HG03103 (cell line): Measurements from ENCODE around the gene STARD10.

Source experiments
- ATAC-seq: cut with Tn5 transposase; IDR thresholded peaks from one replicate; pipeline ENCODE4 v1.9.1; 2021; ENCODE audit warnings: low read depth; ENCODE audit not compliant: unreplicated experiment

STARD10 gene

DNA sequence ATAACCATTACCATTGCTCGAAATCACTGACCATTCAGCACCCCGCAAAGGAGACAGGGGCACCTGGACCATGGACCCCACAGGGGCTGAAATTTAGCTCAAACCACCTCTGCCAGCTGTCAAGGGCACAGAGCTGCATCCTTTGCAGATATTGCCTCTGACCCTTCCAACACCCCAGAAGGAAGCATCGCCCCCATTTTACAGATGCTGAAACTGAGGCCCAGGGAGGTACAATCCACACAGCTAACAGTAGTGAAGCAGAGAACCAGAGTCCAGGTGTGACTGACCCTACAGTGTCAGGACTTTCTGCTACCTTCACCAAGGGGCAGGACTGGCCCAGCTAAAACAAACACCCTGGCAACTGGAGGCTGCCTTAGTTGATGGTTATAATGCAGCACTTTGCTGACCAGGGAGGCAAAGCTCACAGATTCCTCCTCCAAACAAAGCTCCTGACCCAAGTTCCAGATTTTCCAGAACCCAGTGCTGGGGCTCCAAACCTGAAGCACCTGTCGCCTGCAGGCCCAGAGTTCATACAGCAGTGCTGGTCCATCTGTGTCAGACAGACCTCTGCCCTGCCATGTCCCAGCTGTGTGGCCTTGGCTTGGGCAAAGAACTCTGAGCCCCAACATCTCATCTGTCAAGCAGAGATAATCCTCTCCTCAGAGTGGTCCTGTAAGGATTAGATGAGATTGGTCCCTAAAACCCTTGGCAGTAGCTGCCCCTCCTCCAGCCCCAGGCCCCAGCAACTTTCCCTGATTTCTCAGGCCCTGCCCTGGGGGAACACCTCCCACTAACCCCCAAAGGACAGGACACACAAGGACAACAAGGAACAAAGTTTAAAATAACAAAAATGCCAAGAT is 26.4 kb downstream of the STARD10 start:
- no peak for ATAC-seq

DNA sequence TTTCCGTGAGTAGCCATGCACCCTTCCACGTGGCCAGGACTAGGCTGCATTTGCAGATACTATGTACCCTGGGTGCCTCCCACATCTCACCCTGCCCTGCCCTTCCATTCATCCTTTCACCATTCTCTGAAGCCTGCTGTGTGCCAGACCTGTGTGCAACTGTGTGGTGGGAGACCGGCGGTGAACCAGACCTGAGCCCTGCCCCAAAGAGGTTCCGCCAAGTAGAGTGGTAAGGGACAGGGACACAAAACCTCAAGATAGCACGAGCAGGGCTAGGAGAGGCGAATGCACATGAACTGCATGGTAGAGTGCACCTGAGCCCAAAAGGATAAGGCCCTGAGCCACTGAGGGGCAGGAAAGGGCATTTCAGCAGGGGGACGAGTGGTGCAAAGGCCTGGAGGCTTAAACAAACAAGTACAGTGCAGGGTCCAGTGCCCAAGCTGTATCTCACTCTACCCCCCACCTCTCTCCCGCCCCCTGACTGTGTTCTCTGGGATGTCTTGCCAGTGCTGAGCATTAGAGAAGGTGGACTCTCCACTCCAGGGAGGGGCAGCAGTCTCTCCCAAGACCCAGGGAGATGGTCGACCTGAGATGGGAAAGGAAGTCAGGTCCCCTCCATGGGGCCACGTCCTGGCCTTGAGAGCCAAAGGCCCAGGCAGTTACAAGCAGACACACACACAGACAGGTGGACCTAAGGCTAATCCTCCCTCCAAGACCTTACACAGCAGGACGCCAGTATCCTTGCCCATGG is 27.5 kb downstream of the STARD10 start:
- ATAC-seq: no peak

DNA sequence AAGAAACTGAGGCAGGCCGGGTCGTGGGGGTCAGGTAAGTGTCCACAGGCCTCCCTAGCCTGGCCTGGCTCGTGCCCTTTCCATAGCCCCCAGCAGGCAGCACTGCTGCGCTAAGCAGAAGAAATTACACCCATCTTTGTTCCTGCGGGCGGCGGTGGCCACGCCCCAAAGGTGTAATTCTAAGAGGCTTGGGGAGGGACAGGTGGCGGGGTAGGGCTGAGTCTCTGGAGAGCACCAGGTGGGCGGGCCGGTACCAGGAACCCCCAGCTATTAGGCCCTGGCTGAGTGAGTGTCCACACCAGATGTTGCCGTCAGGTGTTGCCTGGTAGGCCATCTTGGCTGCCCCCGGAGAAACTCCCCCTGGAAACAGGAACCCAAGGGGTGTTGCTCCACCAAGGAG is 29.3 kb downstream of the STARD10 start:
- ATAC-seq: no peak

DNA sequence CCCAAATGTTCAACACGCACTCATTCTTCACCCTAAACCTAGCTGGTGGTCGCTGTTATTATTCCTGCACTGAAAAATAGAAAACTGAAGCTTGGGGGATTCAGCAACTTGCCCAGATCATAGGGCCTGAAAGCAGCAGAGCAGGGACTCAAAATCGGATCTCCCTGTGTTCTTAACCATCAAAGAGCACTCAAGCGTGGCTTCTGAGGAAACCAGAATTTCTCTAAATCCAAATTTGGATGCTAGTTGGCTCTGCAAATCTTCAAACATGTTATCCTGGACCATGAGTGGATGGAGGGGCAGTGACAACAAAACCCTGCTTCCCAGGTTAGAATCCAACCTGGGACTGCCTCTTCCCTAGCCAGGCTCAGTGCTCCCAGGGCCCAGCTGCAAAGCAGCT is 30.0 kb downstream of the STARD10 start:
- no peak for ATAC-seq

DNA sequence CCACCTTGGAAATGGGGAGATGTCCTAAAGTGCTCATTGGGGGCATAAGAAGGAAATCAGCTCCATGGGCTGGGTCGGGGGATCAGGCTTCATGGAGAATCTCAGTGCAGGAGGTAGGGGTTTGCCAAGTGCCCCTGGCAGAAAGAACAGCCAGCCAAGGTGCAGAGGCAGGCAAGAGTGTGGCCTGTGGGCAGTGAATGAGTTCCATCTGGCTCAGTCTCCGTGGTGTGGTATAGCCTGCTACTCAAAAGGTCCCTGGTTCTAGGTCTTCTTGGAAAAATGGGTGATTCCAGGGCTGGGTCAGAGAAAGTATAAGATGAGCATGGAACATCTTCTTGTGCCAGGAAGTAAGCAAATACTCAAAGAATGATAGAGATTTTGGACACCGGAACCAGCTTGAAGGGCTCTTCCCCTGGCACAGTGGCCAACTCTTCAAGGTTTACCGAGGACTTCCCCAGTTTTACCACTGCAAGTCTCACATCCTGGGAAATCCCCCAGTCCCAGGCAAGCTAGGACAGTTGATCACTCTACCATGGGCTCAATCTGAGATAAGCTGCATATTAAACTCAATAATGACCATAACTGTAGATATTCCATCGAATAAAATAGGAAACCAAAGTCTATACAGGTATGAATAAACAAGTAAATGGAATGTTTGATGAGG is 31.1 kb downstream of the STARD10 start:
- no peak for ATAC-seq

DNA sequence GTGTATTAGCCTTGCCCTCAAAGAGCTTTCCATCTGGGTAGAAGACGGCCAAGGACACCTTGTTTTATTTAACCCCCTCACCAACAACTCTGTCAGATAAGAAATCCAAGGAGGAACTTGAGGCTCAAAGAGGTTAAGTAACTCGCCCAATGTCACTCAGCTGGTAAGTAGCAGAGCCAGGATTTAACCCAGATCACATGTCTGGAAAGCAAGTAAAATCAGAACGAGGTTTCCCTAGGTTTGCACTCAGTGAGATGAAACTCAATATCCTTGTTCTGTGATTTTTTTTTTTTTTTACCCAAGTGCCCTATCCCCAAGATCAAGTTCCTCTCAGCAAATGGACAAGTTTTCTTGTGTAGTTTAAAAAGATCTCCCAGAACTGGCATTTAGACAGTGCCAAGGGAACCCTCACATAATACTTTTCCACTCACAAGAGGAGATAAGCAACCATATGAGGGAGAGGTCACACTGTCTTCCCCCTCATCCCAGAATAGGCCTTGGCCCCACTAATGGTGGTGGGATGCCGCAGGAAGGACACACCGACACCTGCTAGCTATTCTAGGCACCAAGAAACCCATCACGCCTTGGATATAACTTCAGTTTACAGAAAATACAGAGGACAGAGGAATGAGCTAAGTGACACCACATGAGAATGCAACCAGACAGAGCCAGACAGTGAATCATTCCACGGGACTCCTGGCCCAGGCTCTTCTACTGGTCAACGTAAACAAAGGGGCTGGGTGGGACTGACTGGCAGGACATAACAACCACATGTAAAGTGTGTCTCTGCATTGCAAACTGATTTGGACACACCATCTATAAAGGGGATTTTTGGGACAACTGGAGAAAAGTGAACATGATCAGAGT is 33.1 kb downstream of the STARD10 start:
- no peak for ATAC-seq

DNA sequence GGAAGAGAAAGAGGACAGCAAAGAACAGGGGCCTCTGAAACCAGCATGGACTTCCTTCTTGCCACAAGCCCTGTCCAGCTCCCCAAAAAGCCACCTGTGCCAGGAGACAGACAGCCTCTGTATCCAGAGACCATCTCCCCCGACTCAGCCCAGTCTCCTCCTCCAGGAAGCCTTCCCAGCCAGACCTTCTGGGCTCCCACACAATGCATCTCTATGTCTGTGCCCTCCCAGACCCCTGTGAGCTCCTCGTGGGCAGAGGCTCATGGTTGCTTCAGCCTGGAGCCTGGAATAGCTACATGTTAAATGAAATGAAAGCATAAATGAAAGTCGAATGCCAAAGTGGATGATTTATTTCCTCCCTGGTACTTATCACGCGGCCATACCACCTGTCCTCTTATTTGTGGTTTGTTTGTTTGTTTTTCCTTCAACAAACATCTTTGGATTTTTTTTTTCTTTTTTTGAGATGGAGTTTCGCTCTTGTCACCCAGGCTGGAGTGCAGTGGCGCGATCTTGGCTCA is 34.3 kb downstream of the STARD10 start:
- ATAC-seq: no peak

DNA sequence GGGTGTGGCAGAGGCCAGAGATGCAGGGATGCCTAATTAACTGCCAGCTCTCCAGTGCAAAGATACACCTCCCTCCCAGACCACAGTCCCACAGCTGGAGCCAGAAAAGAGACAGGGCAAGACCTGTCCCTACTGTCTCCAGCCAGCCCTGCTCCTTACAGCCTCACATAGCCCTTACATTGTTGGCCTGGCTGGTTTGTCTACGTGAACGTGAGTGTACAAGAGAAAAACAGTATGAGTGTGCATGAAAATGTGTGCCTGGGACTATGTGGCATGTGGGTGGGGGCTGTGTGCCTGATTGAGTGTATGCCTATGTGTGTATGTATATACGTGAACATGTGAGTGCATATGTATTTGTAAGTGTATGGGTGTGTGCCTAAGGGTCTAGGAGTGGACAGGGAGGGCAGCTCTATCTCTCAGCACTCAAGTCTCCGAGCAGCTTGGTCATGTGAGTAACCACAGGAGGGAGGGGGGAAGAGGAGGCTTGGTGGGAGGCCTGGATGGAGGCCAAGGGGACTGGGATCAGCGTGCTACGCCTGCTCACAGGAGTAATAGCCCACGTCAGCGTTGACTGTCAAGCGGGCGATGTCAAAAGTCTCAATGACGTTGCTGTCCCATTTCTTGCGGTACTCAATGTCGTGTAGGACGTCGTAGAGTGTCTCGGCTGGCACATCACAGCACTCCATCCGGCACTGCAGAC is 35.0 kb downstream of the STARD10 start:
- no peak for ATAC-seq

DNA sequence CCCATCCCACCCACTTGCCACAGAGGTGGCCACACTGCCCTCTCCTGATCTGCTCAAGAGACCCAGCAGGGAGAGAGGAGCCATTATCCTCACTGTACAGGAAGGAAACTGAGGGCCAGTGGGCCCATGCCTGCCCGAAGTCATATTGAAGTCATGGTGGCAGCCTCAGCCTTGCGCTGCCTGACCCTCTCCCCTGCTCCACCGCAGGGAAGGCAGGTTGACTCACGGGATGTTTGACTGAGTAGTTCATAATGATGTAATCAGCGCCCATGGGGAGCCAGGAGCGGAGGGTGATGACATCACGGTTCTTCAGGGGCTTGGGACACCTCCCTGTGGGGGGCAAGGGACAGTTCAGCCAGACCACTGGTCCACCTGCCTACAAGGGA is 35.5 kb downstream of the STARD10 start:
- no peak for ATAC-seq

DNA sequence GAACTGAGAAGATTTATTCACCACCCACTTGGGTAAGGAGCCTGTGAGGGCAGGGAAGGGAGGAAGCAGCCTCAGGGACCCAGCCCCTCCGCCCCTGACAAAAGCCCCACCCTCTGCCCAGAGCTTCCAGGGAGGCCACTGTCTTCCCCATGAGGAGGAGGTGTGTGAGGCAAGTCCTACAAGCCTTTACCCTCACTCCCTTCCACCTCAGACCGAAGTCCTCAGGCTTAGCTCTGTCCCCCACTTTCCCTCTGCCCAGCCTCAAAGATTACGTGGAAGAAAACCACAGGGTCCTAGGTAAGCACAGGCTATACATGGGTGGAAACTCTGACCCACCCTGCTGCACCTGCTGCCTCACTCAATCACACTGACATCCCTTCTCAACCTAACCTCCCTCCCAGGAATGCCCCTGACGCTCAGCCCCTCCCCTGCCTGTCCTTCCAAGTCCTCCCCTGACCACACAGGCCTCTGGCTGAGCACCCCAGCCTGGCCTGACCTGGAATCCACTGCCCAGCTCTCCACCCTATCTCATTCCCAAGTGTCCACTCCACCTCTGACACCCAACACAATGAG is 38.0 kb downstream of the STARD10 start:
- ATAC-seq: no peak

DNA sequence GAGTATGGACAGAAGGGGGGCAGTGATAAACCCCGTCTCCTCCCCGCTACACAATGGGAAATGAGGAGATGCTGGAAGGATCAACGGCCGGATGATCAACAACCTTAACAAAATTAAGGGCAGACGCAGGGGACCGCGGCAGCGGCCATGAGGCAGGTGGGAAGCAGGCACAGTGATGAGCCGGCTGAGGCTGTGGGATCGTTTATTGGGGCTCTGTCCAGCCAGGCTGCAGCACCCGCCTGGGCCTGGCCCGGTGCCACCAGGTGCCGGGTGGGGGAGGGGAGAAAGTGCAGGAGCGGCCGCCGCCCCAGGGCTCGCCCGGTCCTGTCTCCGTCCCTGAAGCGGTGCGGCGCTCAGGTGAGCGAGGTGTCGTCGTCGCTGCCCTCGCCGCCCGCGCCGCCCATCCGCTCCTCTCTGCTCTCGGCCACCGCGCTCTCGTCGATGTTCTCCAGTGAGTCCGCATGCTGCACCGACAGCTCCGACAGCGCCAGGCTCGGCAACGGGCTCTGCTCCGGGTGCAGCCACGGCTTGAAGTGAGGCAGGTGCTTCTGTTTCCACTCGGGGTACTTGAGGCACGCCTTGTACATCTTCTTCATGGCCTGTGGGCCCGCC is 39.2 kb downstream of the STARD10 start:
- ATAC-seq: no peak

DNA sequence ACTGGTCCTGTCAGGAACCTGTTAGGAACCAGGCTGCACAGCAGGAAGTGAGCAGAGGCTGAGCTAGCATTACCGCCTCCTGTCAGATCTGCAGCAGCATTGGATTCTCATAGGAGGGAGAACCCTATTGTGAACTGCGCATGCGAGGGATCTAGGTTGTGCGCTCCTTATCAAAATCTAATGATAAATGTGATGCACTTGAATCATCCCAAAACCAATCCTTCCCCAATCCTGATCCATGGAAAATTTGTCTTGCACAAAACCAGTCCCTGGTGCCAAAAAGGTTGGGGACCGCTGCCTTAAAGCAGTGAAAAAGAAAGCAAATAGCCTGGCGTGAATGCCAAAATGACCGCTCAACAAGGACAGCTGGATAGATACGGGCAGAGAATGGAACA is 39.7 kb downstream of the STARD10 start:
- ATAC-seq: no peak

DNA sequence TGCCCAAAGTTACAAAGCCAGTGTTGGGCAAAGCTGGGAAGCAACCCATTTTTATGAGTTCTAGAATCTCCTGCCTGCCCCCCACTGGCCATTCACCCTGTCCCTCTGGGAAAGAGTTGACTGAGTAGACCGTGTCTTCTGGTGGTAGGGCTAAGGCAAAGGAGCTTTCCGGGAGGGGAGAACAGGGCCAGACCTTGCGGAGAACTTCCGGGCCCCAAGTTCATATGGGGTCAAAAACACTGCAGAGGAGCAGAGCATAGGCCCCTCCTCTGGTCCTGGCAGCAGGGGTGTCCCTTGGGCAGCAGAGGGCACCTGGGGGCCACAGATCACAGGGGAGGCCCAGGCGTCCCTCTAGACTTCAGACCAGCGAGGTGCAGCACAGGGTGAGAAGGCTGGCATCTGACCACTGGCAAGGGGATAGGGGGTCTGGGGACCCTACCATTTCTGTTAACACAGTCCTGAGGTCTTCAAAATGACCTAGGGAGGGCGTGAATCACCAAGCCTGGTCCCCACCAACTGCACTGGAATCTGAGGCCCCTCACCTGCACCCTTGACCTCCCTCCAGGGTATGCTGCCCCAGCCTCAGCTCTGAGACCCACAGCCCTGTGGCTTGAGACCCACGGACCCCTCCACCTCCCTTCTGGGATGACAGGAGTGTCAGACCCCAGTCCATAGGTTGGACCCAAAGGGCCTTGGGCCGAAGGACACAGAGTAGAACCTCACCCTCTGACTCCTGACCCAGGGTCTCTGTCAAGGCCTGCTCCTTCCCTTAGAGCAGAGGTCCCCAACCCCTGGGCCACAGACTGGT is 40.3 kb downstream of the STARD10 start:
- ATAC-seq: no peak

DNA sequence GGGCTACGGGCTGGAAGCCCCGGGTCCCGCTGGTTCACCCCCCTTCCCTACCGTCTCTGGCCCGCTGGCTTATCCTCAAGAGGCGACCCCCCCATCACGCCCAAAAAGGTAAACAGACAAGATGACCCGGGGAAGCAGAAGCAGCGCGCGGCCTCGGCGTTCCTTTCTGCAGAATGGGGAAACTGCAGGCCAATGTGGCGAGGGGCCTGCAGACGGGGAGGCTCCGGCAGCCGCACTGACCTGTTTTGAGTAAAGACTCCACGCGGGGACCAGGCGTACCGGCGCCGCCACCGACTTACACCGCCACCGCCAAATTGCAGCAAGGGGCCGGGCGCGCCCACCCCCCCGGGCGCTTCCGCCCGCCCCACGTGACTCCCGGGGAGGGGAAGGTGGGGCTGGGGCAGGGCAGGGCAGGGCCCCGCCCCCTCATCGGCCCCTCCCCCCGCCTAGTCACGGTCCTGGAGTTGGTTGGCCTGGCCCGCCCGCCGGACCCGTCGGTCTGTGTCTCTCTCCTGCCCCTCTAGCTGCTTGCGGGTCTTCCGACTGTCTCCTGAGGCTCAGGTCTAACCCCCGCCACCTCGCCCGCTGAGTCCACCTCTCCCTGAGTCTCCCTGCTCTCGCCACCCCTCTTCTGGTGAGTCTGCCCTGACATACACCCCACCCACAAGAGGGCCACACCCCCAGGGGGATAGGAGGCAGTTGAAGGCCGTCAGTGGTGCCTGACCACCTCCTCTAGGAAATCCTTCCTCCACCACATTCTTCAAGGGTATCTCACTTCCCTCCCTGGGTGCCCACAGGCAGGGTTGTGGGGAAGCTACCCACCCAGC is 41.5 kb downstream of the STARD10 start, which contains the start of gene ARAP1:
Gene ARAP1 (minus strand): TSS at position 321 of the 827 bp plus-strand sequence. CDS start 25,280 bp downstream, outside the sequence.
- ATAC-seq: peak; percentile 57

DNA sequence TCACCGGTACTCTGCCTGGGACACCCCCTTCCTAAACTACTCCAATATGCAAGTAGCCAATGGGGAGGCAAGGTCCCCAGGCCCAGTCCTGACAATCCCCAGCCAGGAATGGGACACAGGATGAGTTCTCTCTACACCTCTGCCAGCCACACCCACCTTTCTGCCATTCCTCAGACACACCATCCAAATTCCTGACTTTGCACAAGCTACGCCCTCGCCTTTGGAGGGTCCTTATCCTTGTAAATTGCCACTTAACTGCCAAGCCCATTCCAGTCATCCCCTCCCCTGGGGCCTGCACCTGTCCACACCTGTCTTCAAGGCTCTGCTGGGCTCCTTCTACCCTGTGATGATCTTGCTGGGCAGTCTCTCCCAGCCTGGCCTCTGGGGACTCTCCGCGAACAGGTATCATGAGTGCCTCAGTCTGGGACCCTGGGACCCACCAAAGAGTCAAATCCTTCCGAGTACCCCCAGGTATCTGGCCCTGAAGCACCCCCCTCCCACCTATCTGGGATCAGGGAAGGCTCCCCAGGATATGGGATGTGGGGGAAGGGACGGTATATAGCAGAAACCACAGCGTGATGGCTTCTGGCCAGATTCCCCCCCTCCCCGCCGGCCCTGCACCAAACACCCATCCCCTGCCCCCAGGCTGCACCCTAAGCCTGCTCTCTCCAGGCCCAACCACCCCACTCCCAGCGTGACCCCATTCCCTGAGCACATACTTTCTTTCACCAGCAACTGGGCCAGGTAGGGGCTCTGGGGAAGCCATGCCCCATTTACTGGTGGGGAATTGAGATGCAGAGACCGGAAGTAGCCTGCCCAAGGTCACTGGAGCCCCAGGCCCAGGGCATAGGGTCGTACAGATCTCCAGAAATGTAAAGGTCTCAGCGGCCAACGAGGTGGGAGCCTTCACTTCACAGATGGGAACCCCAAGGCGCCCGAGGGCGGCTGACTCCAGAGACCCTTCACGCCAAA is 42.4 kb downstream of the STARD10 start:
- no peak for ATAC-seq

DNA sequence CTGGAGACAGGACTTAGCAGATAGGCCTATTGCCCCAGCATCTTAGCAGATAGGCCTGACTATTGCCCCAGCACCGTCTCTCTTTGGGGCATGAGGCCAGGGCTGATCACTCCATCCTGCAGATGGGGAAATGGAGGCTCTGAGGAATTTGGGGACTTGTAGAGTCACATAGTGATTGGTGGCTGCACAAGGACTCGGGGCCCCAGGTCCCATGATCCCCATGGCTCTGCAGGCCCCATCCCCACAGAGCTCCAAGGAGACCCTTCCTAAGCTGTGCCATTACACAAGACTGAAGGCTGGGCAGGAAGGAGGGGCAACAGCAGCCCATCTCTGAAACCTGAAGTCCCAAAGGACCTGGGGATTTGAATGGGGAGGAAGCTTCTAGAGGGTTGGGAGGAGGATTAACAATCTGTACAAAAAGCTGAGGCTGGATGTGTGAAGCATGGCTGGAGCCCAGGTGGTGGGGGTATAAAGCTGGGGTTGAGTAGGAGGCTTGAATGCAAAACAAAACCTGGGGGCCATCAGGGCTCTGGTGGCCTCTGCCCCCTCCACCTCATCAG is 43.2 kb downstream of the STARD10 start:
- ATAC-seq: no peak
